Sigmoid colon (tissue), 7 donors: Measurements from ENCODE around the gene SMARCA2. TPM values are rescaled to one million over a fixed set of nuclear protein-coding genes. Genes with fewer than 3 reads are reported as not detected.
"Not testable (repeated sequence)": the region's sequence is repeated elsewhere in the genome, so short reads cannot be mapped to it uniquely, and the experiment has no call there.

Experiments used
- DNase-seq: peaks from one replicate; pipeline ENCODE4 v3.0.0-alpha.2; 2019
- H3K27ac ChIP-seq, 4 donors: fragments of 200-600 bp; sonication (generic); one replicate each; pipeline ENCODE4 v1.5.1; 2016 to 2019; ENCODE audit warnings: mild to moderate bottlenecking in 1 of 4
- H3K27me3 ChIP-seq, 3 donors: fragments of 200-600 bp; sonication (generic); one replicate each; pipeline ENCODE4 v1.5.1; 2019; ENCODE audit warnings: mild to moderate bottlenecking in 1 of 3
- H3K36me3 ChIP-seq, 4 donors: fragments of 200-600 bp; sonication (generic); one replicate each; pipeline ENCODE4 v1.5.1; 2016 to 2019
- H3K4me1 ChIP-seq, 4 donors: fragments of 200-600 bp; sonication (generic); one replicate each; pipeline ENCODE4 v1.5.1; 2017 to 2019
- H3K4me3 ChIP-seq, 4 donors: fragments of 200-600 bp; sonication (generic); one replicate each; pipeline ENCODE4 v1.5.1; 2017 to 2019; ENCODE audit warnings: mild to moderate bottlenecking in 2 of 4, moderate library complexity in 1 of 4
- H3K9me3 ChIP-seq, 4 donors: fragments of 200-600 bp in 3 of 4; sonication (generic) in 3 of 4; one replicate each; pipeline versions ENCODE4 v1.5.1 to v1.6.1; 2013 to 2019
- CTCF ChIP-seq, 4 experiments: fragments of 450-650 bp in 3 of 4; fragments of 200-600 bp in 1 of 4; IDR thresholded peaks; one replicate each; pipeline ENCODE4 v1.5.1; 2016 to 2019; ENCODE audit warnings: antibody characterized with exemption in 4 of 4, mild to moderate bottlenecking in 3 of 4, moderate library complexity in 2 of 4
- EP300 ChIP-seq, 4 donors: sonication (generic); formaldehyde crosslinking; IDR thresholded peaks; one replicate each; pipeline ENCODE4 v1.6.1; 2017; ENCODE audit warnings: antibody characterized with exemption in 4 of 4
- POLR2A ChIP-seq, 2 donors: fragments of 450-650 bp; IDR thresholded peaks; one replicate each; pipeline ENCODE4 v1.6.1; 2016; ENCODE audit warnings: antibody characterized with exemption in 2 of 2, mild to moderate bottlenecking in 2 of 2, moderate library complexity in 2 of 2
- POLR2AphosphoS5 ChIP-seq, 4 donors: sonication (generic); formaldehyde crosslinking; IDR thresholded peaks; one replicate each; pipeline ENCODE4 v1.6.1; 2017; ENCODE audit warnings: antibody characterized with exemption in 4 of 4
- WGBS, 2 donors: extraction: QIAGEN DNeasy Blood & Tissue Kit; methylation state at CpG; one replicate each; pipeline ENCODE4 v1.1.7; 2013; 5-methylcytosine and 5-hydroxymethylcytosine counted together
- intact Hi-C: fragments of 100-400 bp; cut with DNase I; formaldehyde crosslinking; loops from one replicate; pipeline ENCODE4 v1.15.1; 2023
- polyA plus RNA-seq, 3 donors: library from polyadenylated mRNA; stranded (reverse); fragments of 200-250 nt; gene quantifications; one replicate each; pipeline ENCODE4 v1.2.3, GENCODE V29; 2013
- total RNA-seq, 4 donors: library from RNA; depleted of rRNA; stranded (reverse); fragments of >200 nt; gene quantifications; one replicate each; pipeline ENCODE4 v1.1.0, GENCODE V29; 2016
- donor health status: healthy with polysubstance abuse.
- donor health status: Bipolar disorder and iron deficiency.
- donor health status: healthy.

The SMARCA2 gene
- total and polyA plus RNA-seq, 7 donors: 32.1 to 209 (median 75.0) TPM

- H3K27ac ChIP-seq: no peak overlapping the region
- WGBS, 2 donors: 51 to 84% methylated on average over 1 of the region's 1 CpG
- TF ChIP-seq EP300 (IDR thresholded peaks at IDR 0.05) (no peak), CTCF (IDR thresholded peaks at IDR 0.05) (no peak), POLR2A (IDR thresholded peaks at IDR 0.05) (no peak), POLR2AphosphoS5 (IDR thresholded peaks at IDR 0.05) (no peak)
- no peak for DNase-seq
- intact Hi-C loops: no loop called here
- H3K4me3 ChIP-seq: no peak overlapping the region
- no peaks in the 10 kb centered on the region for H3K9me3 ChIP-seq
- H3K27me3 ChIP-seq: no peaks in the 10 kb centered on the region
- H3K4me1 ChIP-seq: peaks cover 0 to 6% (median 0%) of the 10 kb centered on the region in 4 donors
- peaks cover 0 to 10% (median 0%) of the 10 kb centered on the region in 4 donors for H3K36me3 ChIP-seq
These were observed 127.1 kb downstream of the SMARCA2 start for GRCh38 chr9:2142212-2142611.

DNA sequence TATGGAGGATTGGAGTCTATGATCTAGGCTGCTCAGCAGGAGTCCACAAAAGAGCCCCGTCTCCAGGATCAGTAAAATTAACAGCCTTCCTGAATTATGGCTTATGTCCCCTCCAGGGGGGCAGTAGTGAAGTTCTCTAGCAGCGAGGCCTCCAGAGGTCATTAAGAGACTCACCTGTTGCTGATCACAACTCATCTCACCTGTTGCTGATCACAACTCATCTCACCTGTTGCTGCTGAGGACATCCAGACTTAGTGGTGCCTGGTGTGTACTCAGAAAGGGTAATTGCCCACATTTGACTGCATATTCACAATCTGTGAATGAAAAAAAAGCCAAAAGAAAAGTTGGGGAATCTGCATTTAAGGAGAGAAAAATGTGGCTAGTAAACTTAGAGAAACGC, 129.5 kb downstream of the SMARCA2 start:
- Histone ChIP-seq H3K27ac (no peak overlapping the region), H3K36me3 (peaks cover 0 to 7% (median 0%) of the 10 kb centered on the region in 4 donors), H3K4me3 (no peak overlapping the region), H3K4me1 (peaks cover 0 to 6% (median 0%) of the 10 kb centered on the region in 4 donors), H3K27me3 (no peaks in the 10 kb centered on the region), H3K9me3 (no peaks in the 10 kb centered on the region)
- TF ChIP-seq CTCF (IDR thresholded peaks at IDR 0.05) (no peak), EP300 (IDR thresholded peaks at IDR 0.05) (no peak), POLR2A (IDR thresholded peaks at IDR 0.05) (no peak), POLR2AphosphoS5 (IDR thresholded peaks at IDR 0.05) (no peak)
- intact Hi-C loops: no loop called here
- DNase-seq: no peak
- 84 to 96% methylated on average over 3 of the region's 3 CpGs for WGBS, 2 donors

- Histone ChIP-seq H3K27me3 (no peaks in the 10 kb centered on the region), H3K9me3 (no peaks in the 10 kb centered on the region), H3K4me1 (peaks cover 0 to 6% (median 0%) of the 10 kb centered on the region in 4 donors), H3K36me3 (no peaks in the 10 kb centered on the region), H3K27ac (no peak overlapping the region), H3K4me3 (no peak overlapping the region)
- intact Hi-C loops: no loop called here
- DNase-seq: no peak
- 95% methylated on average over 3 of the region's 3 CpGs for WGBS, 2 donors
- TF ChIP-seq POLR2A (IDR thresholded peaks at IDR 0.05): no peak
- no peak for TF ChIP-seq POLR2AphosphoS5 (IDR thresholded peaks at IDR 0.05)
- no peak for TF ChIP-seq EP300 (IDR thresholded peaks at IDR 0.05)
- no peak for TF ChIP-seq CTCF (IDR thresholded peaks at IDR 0.05)
These were observed 130.6 kb downstream of the SMARCA2 start for GRCh38 chr9:2145746-2146145.

DNA sequence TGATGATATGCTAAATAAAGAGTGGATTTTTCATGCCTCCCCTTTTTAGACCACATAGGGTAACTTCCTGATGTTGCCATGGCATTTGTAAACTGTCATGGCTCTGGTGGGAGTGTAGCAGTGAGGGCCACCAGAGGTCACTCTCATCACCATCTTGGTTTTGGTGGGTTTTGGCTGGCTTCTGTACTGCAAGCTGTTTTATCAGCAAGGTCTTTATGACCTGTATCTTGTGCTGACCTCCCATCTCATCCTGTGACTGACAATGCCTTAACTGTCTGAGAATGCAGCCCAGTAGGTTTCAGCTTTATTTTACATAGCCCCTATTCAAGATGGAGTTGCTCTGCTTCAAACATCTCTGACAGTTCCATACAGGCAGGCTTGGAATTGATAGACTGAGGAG, 131.6 kb downstream of the SMARCA2 start:
- H3K4me1 ChIP-seq, H3K36me3 ChIP-seq, DNase-seq, H3K27me3 ChIP-seq, H3K4me3 ChIP-seq, H3K9me3 ChIP-seq, intact Hi-C loops, H3K27ac ChIP-seq: not testable (repeated sequence)

DNA sequence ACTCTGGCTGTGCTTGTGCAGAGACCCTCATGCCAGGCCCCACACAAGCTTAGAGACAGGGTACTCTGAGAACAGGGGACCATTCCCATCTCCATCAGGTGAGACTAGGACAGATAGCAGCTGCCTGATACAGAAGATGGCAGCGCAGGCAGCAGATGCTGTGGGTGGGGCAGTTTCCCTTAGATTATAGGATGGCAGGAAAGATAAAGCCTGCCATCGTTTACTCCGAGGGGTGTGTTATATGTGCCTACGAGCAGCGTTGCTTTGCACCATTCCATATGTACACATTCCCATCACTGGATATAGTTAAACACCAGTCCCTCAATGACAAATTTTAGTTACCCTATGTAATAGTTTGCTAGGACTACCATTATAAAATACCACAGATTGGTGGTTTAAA, 135.2 kb downstream of the SMARCA2 start:
- Histone ChIP-seq H3K27ac (no peak overlapping the region), H3K27me3 (no peaks in the 10 kb centered on the region), H3K9me3 (no peaks in the 10 kb centered on the region), H3K36me3 (no peaks in the 10 kb centered on the region), H3K4me3 (no peak overlapping the region), H3K4me1 (peaks cover 0 to 13% (median 2%) of the 10 kb centered on the region in 4 donors)
- TF ChIP-seq CTCF (IDR thresholded peaks at IDR 0.05) (no peak), POLR2A (IDR thresholded peaks at IDR 0.05) (no peak), POLR2AphosphoS5 (IDR thresholded peaks at IDR 0.05) (no peak), EP300 (IDR thresholded peaks at IDR 0.05) (no peak)
- DNase-seq: no peak
- 67 to 86% methylated on average over 5 of the region's 5 CpGs for WGBS, 2 donors
- intact Hi-C loops: no loop called here
